Midbrain (tissue), 1 donor: Measurements from ENCODE around the gene SCYGR5.
"Not testable (repeated sequence)": the region's sequence is repeated elsewhere in the genome, so short reads cannot be mapped to it uniquely, and the experiment has no call there.

ENCODE experiments used
- DNase-seq: peaks from one replicate; lab custom pipeline; 2025; lab: John Stamatoyannopoulos, UW

SCYGR5 gene

GRCh38 chr2:227666631-227667170 is at the start of gene SCYGR5:
Gene SCYGR5 (plus strand): TSS chr2:227666804. CDS start chr2:227666804, 0 bp downstream.
- not testable (repeated sequence) for DNase-seq

DNA sequence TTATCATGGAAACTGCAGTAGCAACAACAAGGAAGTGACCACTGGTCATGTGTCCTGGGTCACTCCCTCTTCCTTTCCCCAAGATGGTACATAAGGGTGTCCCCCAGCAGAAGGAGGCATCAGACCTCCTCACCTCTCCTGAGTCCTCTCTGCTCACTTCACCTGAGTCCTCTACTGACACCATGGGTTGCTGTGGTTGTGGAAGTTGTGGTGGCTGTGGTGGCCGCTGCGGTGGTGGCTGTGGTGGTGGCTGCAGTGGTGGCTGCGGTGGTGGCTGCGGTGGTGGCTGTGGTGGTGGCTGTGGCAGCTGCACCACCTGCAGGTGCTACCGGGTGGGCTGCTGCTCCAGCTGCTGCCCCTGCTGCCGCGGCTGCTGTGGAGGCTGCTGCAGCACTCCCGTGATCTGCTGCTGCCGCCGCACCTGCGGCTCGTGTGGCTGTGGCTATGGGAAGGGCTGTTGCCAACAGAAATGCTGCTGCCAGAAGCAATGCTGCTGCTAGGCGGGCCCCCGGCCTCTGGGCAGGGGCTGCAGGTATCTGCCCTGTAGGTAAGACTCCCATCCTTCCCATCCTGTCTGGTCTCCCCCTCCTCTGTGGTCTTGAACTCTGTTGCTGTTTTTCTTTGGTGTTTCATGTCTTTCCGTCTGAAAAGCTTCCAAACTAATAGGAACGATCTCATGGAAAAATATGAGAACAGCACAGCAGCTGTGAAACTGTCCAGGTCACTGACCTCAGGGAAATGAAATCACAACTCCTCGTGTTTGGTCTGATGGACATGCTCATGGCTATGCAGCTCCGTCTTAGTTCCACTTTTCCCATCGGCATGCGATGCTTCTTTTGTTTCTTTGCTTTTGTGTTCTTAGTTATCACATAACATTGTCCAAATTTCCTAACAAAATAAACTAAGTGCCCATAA is 49.0 kb upstream of the SCYGR5 start, which contains the start of gene SCYGR4:
SCYGR4 (plus strand) TSS at position 183 of the 915 bp plus-strand sequence; CDS start at position 183, 0 bp downstream.
- no peak for DNase-seq

GRCh38 chr2:227623226-227623625 is 43.4 kb upstream of the SCYGR5 start:
- no peak for DNase-seq

GRCh38 chr2:227625420-227625819 is 41.2 kb upstream of the SCYGR5 start:
- DNase-seq: no peak

GRCh38 chr2:227626580-227627151 is 39.9 kb upstream of the SCYGR5 start:
- no peak for DNase-seq

DNA sequence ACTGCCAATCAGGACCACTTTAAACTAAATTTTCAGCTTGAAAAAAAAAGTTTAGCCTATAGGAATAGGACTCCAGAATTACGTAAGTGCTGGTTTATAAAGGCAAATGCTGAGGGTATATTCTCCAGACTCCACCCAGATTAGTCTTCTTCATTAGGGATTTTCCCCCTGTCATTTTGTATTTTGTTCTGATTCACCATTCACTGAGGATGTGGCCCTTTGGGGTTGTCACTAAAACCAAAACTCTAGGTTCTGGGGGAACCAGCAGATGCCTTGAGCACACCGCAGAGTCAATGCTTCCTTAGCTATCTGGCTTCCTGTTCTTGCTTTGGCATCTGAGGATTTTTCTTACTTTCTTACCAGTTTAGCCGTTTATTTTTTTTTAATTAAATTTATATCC is 38.8 kb upstream of the SCYGR5 start:
- DNase-seq: no peak

DNA sequence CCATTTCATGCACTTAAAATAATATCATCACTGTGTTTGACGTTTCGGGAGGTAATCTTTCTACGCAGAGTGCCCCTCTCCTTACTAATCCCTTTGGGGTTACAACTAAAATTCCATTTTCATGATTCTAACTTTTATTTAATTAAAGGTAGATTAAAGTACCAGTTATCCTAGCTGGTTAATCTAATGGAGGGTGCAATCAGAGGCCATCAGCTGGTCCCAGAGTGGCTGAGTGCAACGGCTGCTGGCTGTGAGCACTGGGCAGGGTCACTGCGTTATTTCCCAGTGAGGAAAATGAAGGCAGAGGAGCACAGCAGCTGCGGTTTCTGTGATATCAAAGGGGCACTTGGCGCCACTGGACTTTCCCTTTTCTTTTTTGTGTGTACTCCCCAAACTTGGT is 37.2 kb upstream of the SCYGR5 start:
- DNase-seq: no peak

GRCh38 chr2:227630322-227630721 is 36.3 kb upstream of the SCYGR5 start:
- DNase-seq: no peak

DNA sequence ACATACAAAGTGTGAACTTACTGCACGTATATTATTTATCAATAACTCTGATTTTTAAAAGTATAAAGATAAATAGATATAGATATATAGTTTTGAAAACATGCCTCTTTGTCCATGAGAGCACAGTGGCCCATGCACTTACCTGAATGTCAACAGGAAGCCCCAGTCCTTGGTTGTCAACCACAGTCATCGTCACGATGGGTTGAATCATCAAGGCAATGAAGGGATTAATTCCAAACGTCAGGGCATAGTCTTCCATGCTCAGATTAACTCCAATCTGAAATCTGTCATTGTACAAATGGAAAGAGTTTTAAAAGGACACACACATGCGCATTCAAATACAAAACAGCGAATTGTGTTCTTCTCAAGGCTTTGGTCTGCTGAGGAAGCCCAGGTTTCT is 33.8 kb upstream of the SCYGR5 start:
- no peak for DNase-seq

DNA sequence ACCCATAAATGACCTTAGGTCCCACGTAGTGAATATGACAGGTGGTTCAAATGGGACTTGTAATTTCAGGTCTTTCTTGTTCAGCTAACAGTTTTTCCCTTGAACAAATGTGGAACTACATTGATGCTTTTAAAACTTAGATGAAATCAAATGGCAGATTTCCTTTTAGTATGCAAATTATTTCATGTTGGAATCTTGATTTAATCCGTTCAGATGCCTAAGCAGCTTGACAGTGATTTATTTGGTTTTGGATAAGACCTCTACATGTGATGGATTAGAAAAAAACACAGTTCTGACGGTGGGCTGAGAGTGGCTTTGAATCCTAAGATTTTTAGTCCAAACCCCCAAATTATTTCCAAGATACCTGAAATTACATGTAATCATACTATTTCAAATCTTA is 32.4 kb upstream of the SCYGR5 start:
- DNase-seq: no peak

DNA sequence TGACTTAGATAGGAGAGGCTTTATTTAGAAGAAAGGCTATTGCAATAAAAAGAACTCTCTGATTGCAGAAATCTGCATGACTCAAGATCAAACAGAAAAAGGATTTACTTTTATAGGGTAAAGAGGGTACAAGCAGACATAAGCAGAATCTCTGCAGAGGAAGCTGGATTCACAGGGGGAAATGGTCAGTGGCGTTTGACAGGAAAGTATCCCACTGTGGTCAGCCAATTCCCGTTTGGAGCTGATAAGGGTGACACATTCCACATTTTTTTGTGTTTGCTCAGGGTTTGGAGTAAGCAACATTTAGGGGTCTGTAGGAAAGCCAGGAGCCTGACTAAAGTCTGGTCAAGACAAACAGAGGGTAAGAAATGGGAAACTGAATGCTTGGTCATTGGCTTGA is 23.9 kb upstream of the SCYGR5 start:
- DNase-seq: no peak

DNA sequence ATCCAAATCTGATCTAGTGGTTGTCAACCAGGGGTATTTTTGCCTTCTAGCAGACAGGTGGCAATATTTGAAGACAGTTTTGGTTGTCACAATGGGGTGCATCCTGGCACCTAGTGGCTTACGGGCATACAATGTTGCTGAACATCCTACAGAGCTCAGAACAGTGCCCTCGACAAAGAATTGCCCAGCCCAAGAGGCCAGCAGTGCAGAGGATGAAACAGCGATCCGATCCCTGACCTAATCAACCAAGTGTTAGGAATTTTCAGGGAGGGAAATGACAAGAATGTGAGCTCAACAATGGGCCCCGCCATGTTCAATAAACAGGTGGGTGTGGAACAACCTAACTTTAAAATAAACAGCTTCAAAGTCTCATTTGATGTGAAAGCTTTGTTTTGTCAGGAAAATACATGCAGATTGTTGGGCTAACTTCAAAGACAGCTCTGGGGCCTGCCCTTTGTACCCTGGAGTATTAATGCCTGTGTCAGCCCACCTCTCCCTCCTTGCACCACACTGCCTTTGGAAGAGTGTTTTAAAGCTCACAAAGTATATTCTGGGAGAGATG is 22.5 kb upstream of the SCYGR5 start:
- no peak for DNase-seq

DNA sequence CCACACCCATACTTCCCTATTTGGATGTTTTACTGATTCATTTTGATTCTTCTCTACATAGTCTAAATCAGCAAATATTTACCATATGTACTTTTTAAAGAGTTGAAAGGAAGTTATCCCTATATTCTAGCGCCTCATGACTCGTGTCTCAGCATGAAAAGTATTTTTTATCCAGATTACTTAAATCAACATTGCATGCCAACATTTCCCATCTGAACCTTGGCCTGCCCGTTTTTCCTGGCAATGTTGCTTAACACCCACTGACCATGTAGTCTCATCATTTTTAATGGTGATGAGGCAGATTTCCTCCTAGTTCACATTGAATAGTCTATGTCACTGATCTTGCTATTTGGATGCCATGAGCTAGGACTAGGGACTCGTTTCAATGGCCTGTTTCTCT is 13.2 kb upstream of the SCYGR5 start:
- DNase-seq: no peak

- DNase-seq: no peak
These were observed 12.2 kb upstream of the SCYGR5 start for GRCh38 chr2:227654426-227654825.

DNA sequence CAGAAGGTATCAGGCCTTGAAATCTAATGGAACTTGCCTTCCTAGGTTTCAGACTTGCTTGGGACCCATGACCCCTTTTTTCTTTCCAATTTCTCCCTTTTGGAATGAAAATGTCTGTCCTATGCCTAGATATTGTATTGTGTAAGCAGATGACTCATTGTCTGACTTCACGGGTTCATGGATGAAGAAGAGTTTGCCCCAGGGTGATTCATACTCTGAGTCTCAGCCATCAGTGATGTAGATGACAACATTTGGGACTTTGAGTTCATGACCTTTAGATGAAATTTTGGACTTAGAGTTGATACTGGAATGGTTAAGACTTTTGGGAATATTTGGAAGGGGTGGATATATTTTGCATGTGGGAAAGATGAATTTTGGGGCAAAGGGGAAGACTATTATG is 11.2 kb upstream of the SCYGR5 start:
- DNase-seq: no peak

- DNase-seq: no peak
These were observed 9.3 kb upstream of the SCYGR5 start for GRCh38 chr2:227657199-227657845.

DNA sequence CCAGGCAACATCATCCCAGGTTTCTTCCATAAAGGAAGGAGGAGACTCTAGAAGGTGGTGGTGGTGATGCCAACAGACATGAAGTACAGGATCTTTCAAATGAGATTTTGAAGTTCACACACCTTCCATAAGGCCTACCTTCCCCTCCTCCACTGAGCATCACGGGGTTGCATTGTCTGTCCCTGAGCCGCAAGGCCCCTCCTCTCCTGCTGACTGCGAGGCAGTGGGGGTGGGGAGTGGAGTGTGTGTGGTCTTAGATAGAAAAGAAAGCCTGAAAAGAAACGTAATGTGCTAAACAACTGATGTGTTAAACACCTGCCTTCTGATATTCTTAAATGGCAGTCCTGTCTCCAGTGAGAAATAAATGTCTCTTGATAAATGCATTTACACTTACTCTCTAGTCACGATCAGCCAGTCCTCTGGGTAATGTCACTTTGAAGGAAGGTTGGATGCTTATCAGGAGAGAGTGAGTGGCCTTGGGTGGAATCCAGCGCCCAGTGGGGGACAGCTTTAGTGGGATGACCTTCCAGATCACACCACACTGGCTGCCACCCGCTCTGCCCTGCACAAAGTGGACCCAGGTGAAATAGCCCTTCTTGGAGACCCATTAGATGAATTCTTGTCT is 5.5 kb upstream of the SCYGR5 start:
- no peak for DNase-seq

DNA sequence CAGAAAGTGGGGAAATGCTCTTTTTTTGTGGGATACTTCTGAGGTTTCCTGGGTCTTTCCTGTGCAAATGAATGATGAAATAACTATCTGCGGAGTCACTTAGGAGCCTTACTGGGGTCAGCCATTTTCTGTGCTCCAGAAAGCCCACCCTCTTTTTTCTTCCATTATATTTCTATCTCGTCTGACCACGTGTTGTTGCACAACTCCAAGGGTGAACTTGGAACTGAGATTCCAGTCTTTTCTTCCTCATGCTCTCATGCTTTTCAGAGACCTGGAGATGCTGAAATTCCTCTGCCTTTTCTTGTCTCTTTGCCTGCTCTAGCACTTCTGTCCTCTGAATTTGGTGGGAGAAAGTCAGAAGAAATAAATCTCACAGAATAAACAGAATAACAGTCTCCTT is 4.8 kb upstream of the SCYGR5 start:
- DNase-seq: no peak

- DNase-seq: no peak
These were observed 1.2 kb upstream of the SCYGR5 start for GRCh38 chr2:227665189-227665940.

DNA sequence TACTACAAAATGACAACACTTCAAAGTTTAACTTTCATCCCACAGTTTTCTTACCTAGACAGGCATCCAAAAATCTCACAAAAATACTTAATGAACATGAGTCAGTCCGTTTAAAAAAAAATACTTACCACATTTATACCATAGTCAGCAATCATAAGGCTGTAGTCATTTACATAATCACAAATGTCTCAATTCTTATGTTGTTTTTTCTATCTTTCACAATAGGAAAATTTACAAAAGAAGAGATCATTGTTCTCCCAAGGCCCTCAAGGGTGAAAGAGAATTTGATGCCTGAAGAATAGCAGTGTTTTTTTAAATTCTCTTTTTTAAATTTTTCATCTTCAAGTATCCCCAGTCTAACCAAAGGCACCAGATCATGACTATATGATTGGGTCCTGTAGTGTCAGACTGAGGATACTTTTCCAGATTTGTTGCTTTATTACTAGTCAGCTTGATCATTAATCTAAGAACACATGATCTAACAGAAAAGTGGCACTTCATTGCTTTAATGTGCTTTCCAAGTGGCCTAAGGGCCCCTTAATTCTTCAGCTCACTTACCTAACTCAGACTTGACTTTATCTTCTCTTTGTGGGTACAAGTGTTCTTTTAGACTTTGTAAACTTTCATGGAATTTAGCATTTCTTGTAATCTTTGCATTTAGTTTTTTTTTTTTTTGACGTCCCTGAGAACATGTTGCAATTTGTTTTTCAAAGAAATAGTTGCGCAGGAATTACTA is 4.7 kb downstream of the SCYGR5 start:
- DNase-seq: no peak
